SK-N-SH treated with all-trans-retinoic acid at 6 μM for 48 hours (cell line): ENCODE results near the gene EBF3.

Experiments
- ARNTL ChIP-seq: fragments of 450-650 bp; formaldehyde crosslinking; IDR thresholded peaks from 2 replicates; pipeline ENCODE4 v1.5.0; 2020; ENCODE audit warnings: low read depth, mild to moderate bottlenecking, moderate library complexity, borderline replicate concordance
- ESRRG ChIP-seq: fragments of 250-450 bp; sonication (Bioruptor Pico); IDR thresholded peaks from 2 replicates; pipeline ENCODE4 v1.6.1; 2021; ENCODE audit warnings: mild to moderate bottlenecking
- GLIS3 ChIP-seq: fragments of 250-450 bp; sonication (Bioruptor Pico); IDR thresholded peaks from 2 replicates; pipeline ENCODE4 v1.5.0; 2020; ENCODE audit warnings: mild to moderate bottlenecking, moderate library complexity
- OSR1 ChIP-seq: fragments of 250-450 bp; sonication (Bioruptor Pico); IDR thresholded peaks from 2 replicates; pipeline ENCODE4 v1.8.0; 2022; ENCODE audit warnings: moderate library complexity, mild to moderate bottlenecking, inconsistent platforms
- RARB ChIP-seq: fragments of 250-450 bp; sonication (Bioruptor Pico); IDR thresholded peaks from 2 replicates; pipeline ENCODE4 v1.8.0; 2021; ENCODE audit warnings: mild to moderate bottlenecking, moderate library complexity
- SNAI2 ChIP-seq: fragments of 250-450 bp; sonication (Bioruptor Pico); IDR thresholded peaks from 2 replicates; pipeline ENCODE4 v1.5.0; 2020; ENCODE audit warnings: mild to moderate bottlenecking, moderate library complexity
- TCF4 ChIP-seq: fragments of 250-450 bp; sonication (Bioruptor Pico); IDR thresholded peaks from 2 replicates; pipeline ENCODE4 v1.8.0; 2021; ENCODE audit warnings: mild to moderate bottlenecking, moderate library complexity, borderline replicate concordance
- ZNF565 ChIP-seq: fragments of 450-650 bp; formaldehyde crosslinking; conservative IDR thresholded peaks from 2 replicates; pipeline ENCODE4 v1.5.0; 2020; ENCODE audit warnings: low read depth, mild to moderate bottlenecking, moderate library complexity
- TF ChIP-seq, protein P1 (sequence below): fragments of 250-450 bp; sonication (Bioruptor Pico); IDR thresholded peaks from 2 replicates; pipeline ENCODE4 v1.8.0; 2020; ENCODE audit warnings: mild to moderate bottlenecking, moderate library complexity, borderline replicate concordance
- TF ChIP-seq, protein P2 (sequence below): fragments of 250-450 bp; sonication (Bioruptor Pico); IDR thresholded peaks from 2 replicates; pipeline ENCODE4 v1.8.0; 2021; ENCODE audit warnings: low read depth, mild to moderate bottlenecking, moderate library complexity, borderline replicate concordance

DNA sequence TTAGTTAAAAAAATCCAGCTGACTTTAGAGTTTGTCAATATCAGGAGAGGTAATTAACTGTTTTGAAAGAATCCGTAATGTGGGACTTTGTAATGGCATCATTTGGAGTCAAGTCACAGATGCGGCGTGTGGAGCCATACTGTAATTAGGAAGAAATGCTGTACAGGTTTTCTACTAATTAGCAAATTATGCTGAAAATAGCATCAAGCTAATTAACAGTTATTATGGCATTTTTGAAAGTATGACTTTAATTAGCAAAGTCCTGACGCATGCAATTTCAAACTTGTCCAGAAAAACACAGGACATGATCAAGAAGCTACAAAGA is 68.3 kb downstream of the EBF3 start:
- TF ChIP-seq, protein P1, sequence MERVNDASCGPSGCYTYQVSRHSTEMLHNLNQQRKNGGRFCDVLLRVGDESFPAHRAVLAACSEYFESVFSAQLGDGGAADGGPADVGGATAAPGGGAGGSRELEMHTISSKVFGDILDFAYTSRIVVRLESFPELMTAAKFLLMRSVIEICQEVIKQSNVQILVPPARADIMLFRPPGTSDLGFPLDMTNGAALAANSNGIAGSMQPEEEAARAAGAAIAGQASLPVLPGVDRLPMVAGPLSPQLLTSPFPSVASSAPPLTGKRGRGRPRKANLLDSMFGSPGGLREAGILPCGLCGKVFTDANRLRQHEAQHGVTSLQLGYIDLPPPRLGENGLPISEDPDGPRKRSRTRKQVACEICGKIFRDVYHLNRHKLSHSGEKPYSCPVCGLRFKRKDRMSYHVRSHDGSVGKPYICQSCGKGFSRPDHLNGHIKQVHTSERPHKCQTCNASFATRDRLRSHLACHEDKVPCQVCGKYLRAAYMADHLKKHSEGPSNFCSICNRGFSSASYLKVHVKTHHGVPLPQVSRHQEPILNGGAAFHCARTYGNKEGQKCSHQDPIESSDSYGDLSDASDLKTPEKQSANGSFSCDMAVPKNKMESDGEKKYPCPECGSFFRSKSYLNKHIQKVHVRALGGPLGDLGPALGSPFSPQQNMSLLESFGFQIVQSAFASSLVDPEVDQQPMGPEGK (CRISPR knock-in tag), result no peak
- TF ChIP-seq SNAI2 (CRISPR knock-in tag) (no peak), ZNF565 (CRISPR knock-in tag) (no peak), OSR1 (CRISPR knock-in tag) (no peak), ARNTL (CRISPR knock-in tag) (no peak), GLIS3 (CRISPR knock-in tag) (no peak), TCF4 (CRISPR knock-in tag) (no peak), ESRRG (CRISPR knock-in tag) (no peak), RARB (no peak)
- TF ChIP-seq, protein P2, sequence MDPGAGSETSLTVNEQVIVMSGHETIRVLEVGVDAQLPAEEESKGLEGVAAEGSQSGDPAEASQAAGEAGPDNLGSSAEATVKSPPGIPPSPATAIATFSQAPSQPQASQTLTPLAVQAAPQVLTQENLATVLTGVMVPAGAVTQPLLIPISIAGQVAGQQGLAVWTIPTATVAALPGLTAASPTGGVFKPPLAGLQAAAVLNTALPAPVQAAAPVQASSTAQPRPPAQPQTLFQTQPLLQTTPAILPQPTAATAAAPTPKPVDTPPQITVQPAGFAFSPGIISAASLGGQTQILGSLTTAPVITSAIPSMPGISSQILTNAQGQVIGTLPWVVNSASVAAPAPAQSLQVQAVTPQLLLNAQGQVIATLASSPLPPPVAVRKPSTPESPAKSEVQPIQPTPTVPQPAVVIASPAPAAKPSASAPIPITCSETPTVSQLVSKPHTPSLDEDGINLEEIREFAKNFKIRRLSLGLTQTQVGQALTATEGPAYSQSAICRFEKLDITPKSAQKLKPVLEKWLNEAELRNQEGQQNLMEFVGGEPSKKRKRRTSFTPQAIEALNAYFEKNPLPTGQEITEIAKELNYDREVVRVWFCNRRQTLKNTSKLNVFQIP (CRISPR knock-in tag), result no peak
